Activated naive CD4-positive, alpha-beta T cell treated with anti-CD3 and anti-CD28 coated beads, Interleukin-2, amount 50 U/mL, for 24 hours (primary cell): ENCODE data around the gene SH3RF3.

ENCODE experiments used
- H3K27ac Mint-ChIP-seq: one replicate; pipeline ENCODE4 v1.8.0; 2021; ENCODE audit warnings: mild to moderate bottlenecking, mixed read lengths
- H3K27me3 Mint-ChIP-seq: one replicate; pipeline ENCODE4 v1.8.0; 2021; ENCODE audit warnings: mixed read lengths
- H3K36me3 Mint-ChIP-seq: one replicate; pipeline ENCODE4 v1.8.0; 2021; ENCODE audit warnings: mixed read lengths
- H3K4me1 Mint-ChIP-seq: one replicate; pipeline ENCODE4 v1.8.0; 2021; ENCODE audit warnings: mixed read lengths
- H3K4me3 Mint-ChIP-seq: one replicate; pipeline ENCODE4 v1.8.0; 2021; ENCODE audit warnings: mild to moderate bottlenecking, mixed read lengths
- H3K9me3 Mint-ChIP-seq: one replicate; pipeline ENCODE4 v1.8.0; 2021; ENCODE audit warnings: mixed read lengths

SH3RF3 gene

GRCh38 chr2:109174214-109174613 lies 45.2 kb downstream of the SH3RF3 start:
- H3K4me1 Mint-ChIP-seq, result peaks cover 51% of the 10 kb centered on the region
- H3K27me3 Mint-ChIP-seq, result no peaks in the 10 kb centered on the region
- H3K4me3 Mint-ChIP-seq, result peak overlapping the region; percentile 23
- H3K9me3 Mint-ChIP-seq, result no peaks in the 10 kb centered on the region
- peaks cover 6% of the 10 kb centered on the region for H3K36me3 Mint-ChIP-seq
- H3K27ac Mint-ChIP-seq, result peak overlapping the region; percentile 30

- no peak overlapping the region for H3K27ac Mint-ChIP-seq
- peaks cover 48% of the 10 kb centered on the region for H3K4me1 Mint-ChIP-seq
- H3K4me3 Mint-ChIP-seq, result no peak overlapping the region
- H3K9me3 Mint-ChIP-seq, result peaks cover 6% of the 10 kb centered on the region
- peaks cover 8% of the 10 kb centered on the region for H3K36me3 Mint-ChIP-seq
- H3K27me3 Mint-ChIP-seq, result no peaks in the 10 kb centered on the region
Measured at GRCh38 chr2:109174626-109175349, 45.8 kb downstream of the SH3RF3 start.

- Mint-ChIP-seq H3K27me3 (no peaks in the 10 kb centered on the region), H3K27ac (no peak overlapping the region), H3K4me1 (peaks cover 43% of the 10 kb centered on the region), H3K36me3 (peaks cover 11% of the 10 kb centered on the region), H3K4me3 (no peak overlapping the region), H3K9me3 (peaks cover 11% of the 10 kb centered on the region)
Measured at GRCh38 chr2:109175350-109175678, 46.3 kb downstream of the SH3RF3 start.

GRCh38 chr2:109176928-109177327 lies 47.9 kb downstream of the SH3RF3 start:
- Mint-ChIP-seq H3K9me3 (peaks cover 16% of the 10 kb centered on the region), H3K36me3 (peaks cover 15% of the 10 kb centered on the region), H3K4me1 (peaks cover 42% of the 10 kb centered on the region), H3K27ac (no peak overlapping the region), H3K4me3 (no peak overlapping the region), H3K27me3 (no peaks in the 10 kb centered on the region)

GRCh38 chr2:109177635-109178034 lies 48.6 kb downstream of the SH3RF3 start:
- Mint-ChIP-seq H3K4me1 (peaks cover 37% of the 10 kb centered on the region), H3K36me3 (peaks cover 16% of the 10 kb centered on the region), H3K27me3 (no peaks in the 10 kb centered on the region), H3K27ac (no peak overlapping the region), H3K4me3 (no peak overlapping the region), H3K9me3 (peaks cover 16% of the 10 kb centered on the region)

GRCh38 chr2:109178968-109179367 lies 50.0 kb downstream of the SH3RF3 start:
- peaks cover 23% of the 10 kb centered on the region for H3K4me1 Mint-ChIP-seq
- no peak overlapping the region for H3K4me3 Mint-ChIP-seq
- peaks cover 16% of the 10 kb centered on the region for H3K36me3 Mint-ChIP-seq
- no peak overlapping the region for H3K27ac Mint-ChIP-seq
- peaks cover 16% of the 10 kb centered on the region for H3K9me3 Mint-ChIP-seq
- H3K27me3 Mint-ChIP-seq, result no peaks in the 10 kb centered on the region

GRCh38 chr2:109180786-109181185 lies 51.8 kb downstream of the SH3RF3 start:
- Mint-ChIP-seq H3K4me3 (no peak overlapping the region), H3K27ac (no peak overlapping the region), H3K36me3 (peaks cover 15% of the 10 kb centered on the region), H3K4me1 (peaks cover 20% of the 10 kb centered on the region), H3K9me3 (peaks cover 16% of the 10 kb centered on the region), H3K27me3 (no peaks in the 10 kb centered on the region)

- no peak overlapping the region for H3K27ac Mint-ChIP-seq
- peaks cover 13% of the 10 kb centered on the region for H3K36me3 Mint-ChIP-seq
Measured at GRCh38 chr2:109182426-109182825, 53.4 kb downstream of the SH3RF3 start.

GRCh38 chr2:109183871-109184270 lies 54.9 kb downstream of the SH3RF3 start:
- H3K36me3 Mint-ChIP-seq, result peaks cover 10% of the 10 kb centered on the region
- no peak overlapping the region for H3K4me3 Mint-ChIP-seq
- H3K9me3 Mint-ChIP-seq, result peaks cover 16% of the 10 kb centered on the region
- no peak overlapping the region for H3K27ac Mint-ChIP-seq
- no peaks in the 10 kb centered on the region for H3K27me3 Mint-ChIP-seq
- H3K4me1 Mint-ChIP-seq, result peaks cover 10% of the 10 kb centered on the region

More at GRCh38 chr2:109182426-109182825, 53.4 kb downstream of the SH3RF3 start:
- Mint-ChIP-seq H3K4me3 (no peak overlapping the region), H3K9me3 (peaks cover 16% of the 10 kb centered on the region), H3K27me3 (no peaks in the 10 kb centered on the region), H3K4me1 (peaks cover 14% of the 10 kb centered on the region)

- Mint-ChIP-seq H3K36me3 (peaks cover 10% of the 10 kb centered on the region), H3K27ac (no peak overlapping the region), H3K4me1 (peaks cover 10% of the 10 kb centered on the region), H3K27me3 (no peaks in the 10 kb centered on the region), H3K4me3 (no peak overlapping the region), H3K9me3 (peaks cover 14% of the 10 kb centered on the region)
Measured at GRCh38 chr2:109184368-109184767, 55.4 kb downstream of the SH3RF3 start.

GRCh38 chr2:109185338-109185737 lies 56.3 kb downstream of the SH3RF3 start:
- Mint-ChIP-seq H3K27me3 (no peaks in the 10 kb centered on the region), H3K9me3 (peaks cover 5% of the 10 kb centered on the region), H3K4me3 (no peak overlapping the region), H3K27ac (no peak overlapping the region), H3K4me1 (peaks cover 10% of the 10 kb centered on the region), H3K36me3 (peaks cover 5% of the 10 kb centered on the region)

- peaks cover 10% of the 10 kb centered on the region for H3K4me1 Mint-ChIP-seq
- peaks cover 5% of the 10 kb centered on the region for H3K36me3 Mint-ChIP-seq
- H3K4me3 Mint-ChIP-seq, result no peak overlapping the region
- H3K27ac Mint-ChIP-seq, result no peak overlapping the region
- peaks cover 4% of the 10 kb centered on the region for H3K9me3 Mint-ChIP-seq
- no peaks in the 10 kb centered on the region for H3K27me3 Mint-ChIP-seq
Measured at GRCh38 chr2:109185821-109186570, 57.0 kb downstream of the SH3RF3 start.

- Mint-ChIP-seq H3K4me1 (peaks cover 10% of the 10 kb centered on the region), H3K9me3 (peaks cover under 1% of the 10 kb centered on the region), H3K36me3 (peaks cover 2% of the 10 kb centered on the region), H3K27ac (no peak overlapping the region), H3K27me3 (no peaks in the 10 kb centered on the region), H3K4me3 (no peak overlapping the region)
Measured at GRCh38 chr2:109186656-109187250, 57.7 kb downstream of the SH3RF3 start.

- no peak overlapping the region for H3K27ac Mint-ChIP-seq
- no peaks in the 10 kb centered on the region for H3K27me3 Mint-ChIP-seq
- H3K4me1 Mint-ChIP-seq, result peaks cover 10% of the 10 kb centered on the region
Measured at GRCh38 chr2:109187711-109188495, 58.9 kb downstream of the SH3RF3 start.

GRCh38 chr2:109188496-109188890 lies 59.5 kb downstream of the SH3RF3 start:
- Mint-ChIP-seq H3K36me3 (no peaks in the 10 kb centered on the region), H3K4me1 (peaks cover 10% of the 10 kb centered on the region), H3K4me3 (no peak overlapping the region), H3K27me3 (no peaks in the 10 kb centered on the region), H3K9me3 (no peaks in the 10 kb centered on the region), H3K27ac (no peak overlapping the region)

More at GRCh38 chr2:109187711-109188495, 58.9 kb downstream of the SH3RF3 start:
- no peak overlapping the region for H3K4me3 Mint-ChIP-seq
- no peaks in the 10 kb centered on the region for H3K9me3 Mint-ChIP-seq
- H3K36me3 Mint-ChIP-seq, result no peaks in the 10 kb centered on the region
